BJ (cell line): ENCODE results near the gene HLA-DQA2. TPM values are rescaled to one million over a fixed set of nuclear protein-coding genes. Genes with fewer than 3 reads are reported as not detected.

Experiments used
- CTCF ChIA-PET: fragments of 350-600 bp; formaldehyde crosslinking; extraction: SDS; loops from one replicate; lab custom pipeline; 2021; ENCODE audit warnings: antibody characterized with exemption, inconsistent platforms; lab: Yijun Ruan, JAX
- POLR2A ChIA-PET: fragments of 300-600 bp; sonication (Branson Sonifier 250); formaldehyde crosslinking; extraction: SDS; loops from one replicate; lab custom pipeline; 2021; ENCODE audit warnings: antibody characterized with exemption; lab: Charles Lee
- DNase-seq: peaks from one replicate; pipeline ENCODE4 v3.0.0-alpha.2; 2011; ENCODE audit warnings: low read depth
- H3K27me3 ChIP-seq: 2 replicates; pipeline ENCODE4 v1.6.0; 2011; ENCODE audit warnings: low read length; ENCODE audit not compliant: control insufficient read depth, insufficient read depth
- H3K36me3 ChIP-seq: 2 replicates; pipeline ENCODE4 v1.5.1; 2011; ENCODE audit warnings: low read length; ENCODE audit not compliant: control insufficient read depth, insufficient read depth
- H3K4me3 ChIP-seq: 2 replicates; pipeline ENCODE4 v1.5.1; 2011; ENCODE audit warnings: low read depth, mild to moderate bottlenecking, control low read depth, low read length
- polyA minus RNA-seq: library from RNA; depleted of rRNA, polyadenylated mRNA; stranded (reverse); fragments of >200 nt; gene quantifications from 2 replicates; pipeline ENCODE4 v1.2.3, GENCODE V29; 2011; rRNA and poly(A)+ RNA removed
- polyA plus RNA-seq: library from polyadenylated mRNA; depleted of rRNA; stranded (reverse); fragments of >200 nt; gene quantifications from 2 replicates; pipeline ENCODE4 v1.2.3, GENCODE V29; 2011; rRNA removed
- TF ChIP-seq, protein P1 (sequence below): IDR thresholded peaks from 2 replicates; pipeline ENCODE4 v1.5.1; 2011; ENCODE audit warnings: low read depth, mild to moderate bottlenecking, control low read depth, inconsistent platforms, low read length, moderate library complexity; ENCODE audit not compliant: insufficient read depth

The HLA-DQA2 gene
- polyA plus RNA-seq: not detected in 2 replicates
- not detected in 2 replicates for polyA minus RNA-seq

DNA sequence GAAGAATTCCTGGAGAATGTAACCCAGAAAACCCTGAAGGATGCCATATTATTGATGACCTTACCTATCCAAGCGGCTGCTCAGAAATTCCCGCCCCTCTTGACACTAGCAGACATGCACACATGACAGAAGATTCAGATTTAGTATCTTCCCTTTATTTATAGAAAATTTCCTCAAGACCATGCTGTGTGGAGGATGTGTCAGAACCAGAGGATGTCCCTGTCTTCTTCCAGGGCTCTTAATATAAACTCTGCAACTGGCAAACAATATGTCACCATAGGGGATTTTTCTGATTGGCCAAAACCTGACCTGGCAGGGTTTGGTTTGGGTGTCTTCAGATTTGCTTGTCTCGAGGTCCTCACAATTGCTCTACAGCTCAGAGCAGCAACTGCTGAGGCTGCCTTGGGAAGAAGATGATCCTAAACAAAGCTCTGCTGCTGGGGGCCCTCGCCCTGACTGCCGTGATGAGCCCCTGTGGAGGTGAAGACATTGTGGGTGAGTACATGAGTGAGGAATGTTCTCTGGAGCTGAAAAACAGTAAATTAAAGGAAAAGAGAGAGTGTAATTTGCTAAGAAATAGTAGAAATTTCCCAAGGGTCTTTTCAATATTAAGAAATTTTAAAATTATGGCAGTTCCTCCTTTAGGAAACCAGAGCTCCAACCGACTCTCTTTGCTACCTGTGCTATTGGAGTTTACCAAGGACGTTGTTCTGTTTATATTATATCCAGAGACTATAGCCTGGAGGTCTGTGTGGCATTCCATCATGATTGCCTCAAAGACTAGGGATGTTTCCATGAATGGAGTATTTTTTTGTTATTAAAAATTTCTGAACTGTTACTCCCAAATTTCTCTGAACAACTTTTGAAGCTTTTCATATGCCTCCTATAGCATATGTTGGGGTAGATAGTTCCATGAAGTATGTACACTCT lies at the start of gene HLA-DQA2:
HLA-DQA2 (plus strand) TSS at position 361 of the 930 bp plus-strand sequence; CDS start at position 414, 53 bp downstream.
- CTCF ChIA-PET: no interaction called here

DNA sequence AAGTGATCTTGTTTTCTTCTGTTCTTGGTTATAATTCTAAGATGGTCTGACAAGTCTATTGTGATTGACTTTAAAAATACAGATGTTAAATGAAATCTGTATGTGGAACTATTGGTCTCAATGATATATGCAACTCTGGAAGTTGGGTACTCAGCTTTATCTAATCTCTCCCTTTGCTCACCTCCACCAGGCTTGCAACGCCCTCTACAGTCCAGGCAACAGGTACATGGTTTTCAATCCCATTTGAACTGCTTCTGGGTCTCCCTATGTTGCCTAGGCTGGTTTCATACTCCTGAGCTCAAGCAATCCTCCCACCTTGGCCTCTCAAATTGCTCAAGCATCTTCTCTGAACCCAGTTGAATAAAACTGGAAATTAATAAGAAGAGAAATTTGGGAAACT lies 49.2 kb upstream of the HLA-DQA2 start:
- TF ChIP-seq, protein P1, sequence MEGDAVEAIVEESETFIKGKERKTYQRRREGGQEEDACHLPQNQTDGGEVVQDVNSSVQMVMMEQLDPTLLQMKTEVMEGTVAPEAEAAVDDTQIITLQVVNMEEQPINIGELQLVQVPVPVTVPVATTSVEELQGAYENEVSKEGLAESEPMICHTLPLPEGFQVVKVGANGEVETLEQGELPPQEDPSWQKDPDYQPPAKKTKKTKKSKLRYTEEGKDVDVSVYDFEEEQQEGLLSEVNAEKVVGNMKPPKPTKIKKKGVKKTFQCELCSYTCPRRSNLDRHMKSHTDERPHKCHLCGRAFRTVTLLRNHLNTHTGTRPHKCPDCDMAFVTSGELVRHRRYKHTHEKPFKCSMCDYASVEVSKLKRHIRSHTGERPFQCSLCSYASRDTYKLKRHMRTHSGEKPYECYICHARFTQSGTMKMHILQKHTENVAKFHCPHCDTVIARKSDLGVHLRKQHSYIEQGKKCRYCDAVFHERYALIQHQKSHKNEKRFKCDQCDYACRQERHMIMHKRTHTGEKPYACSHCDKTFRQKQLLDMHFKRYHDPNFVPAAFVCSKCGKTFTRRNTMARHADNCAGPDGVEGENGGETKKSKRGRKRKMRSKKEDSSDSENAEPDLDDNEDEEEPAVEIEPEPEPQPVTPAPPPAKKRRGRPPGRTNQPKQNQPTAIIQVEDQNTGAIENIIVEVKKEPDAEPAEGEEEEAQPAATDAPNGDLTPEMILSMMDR: peak; percentile 18; the same call in 1 of the 2 replicates
- ChIA-PET POLR2A (no interaction called here), CTCF (interaction anchor here (0.6 kb wide), 1 partner anchor 43 kb away, joined by 3 read pairs; no protein-coding TSS in a partner anchor)

More for the DNA sequence above, at the start of gene HLA-DQA2:
- no peak for DNase-seq
- TF ChIP-seq, protein P1: no peak
- Histone ChIP-seq H3K4me3 (no peak within 1 kb of the TSS), H3K27me3 (no peaks in the 10 kb centered on the region), H3K36me3 (no peaks in the 10 kb centered on the region)
- POLR2A ChIA-PET: no interaction called here

DNA sequence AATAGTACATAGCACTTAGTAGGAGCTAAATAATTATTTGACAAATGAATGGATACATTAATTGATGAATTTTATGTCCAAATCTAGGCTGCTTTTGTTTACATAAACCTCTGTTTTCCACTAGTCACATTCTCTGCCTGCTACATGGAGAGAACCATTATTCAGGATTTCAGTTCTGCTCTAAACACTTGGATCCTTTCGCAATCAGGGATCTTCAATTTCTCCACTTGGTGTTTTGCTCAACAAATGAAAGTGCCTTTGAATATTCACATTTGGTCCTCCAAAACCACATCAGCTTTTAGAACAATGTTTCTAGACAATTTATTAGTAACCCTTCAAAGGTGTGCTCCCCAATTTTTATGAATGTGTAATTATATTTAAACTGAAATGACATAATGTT lies 44.2 kb upstream of the HLA-DQA2 start:
- TF ChIP-seq, protein P1: no peak
- no peak for DNase-seq
- Histone ChIP-seq H3K27me3 (no peaks in the 10 kb centered on the region), H3K36me3 (no peaks in the 10 kb centered on the region), H3K4me3 (no peak overlapping the region)
- ChIA-PET CTCF (no interaction called here), POLR2A (no interaction called here)

More for the DNA sequence above, 49.2 kb upstream of the HLA-DQA2 start:
- H3K36me3 ChIP-seq: no peaks in the 10 kb centered on the region
- no peak for DNase-seq
- H3K4me3 ChIP-seq: no peak overlapping the region
- H3K27me3 ChIP-seq: no peaks in the 10 kb centered on the region

DNA sequence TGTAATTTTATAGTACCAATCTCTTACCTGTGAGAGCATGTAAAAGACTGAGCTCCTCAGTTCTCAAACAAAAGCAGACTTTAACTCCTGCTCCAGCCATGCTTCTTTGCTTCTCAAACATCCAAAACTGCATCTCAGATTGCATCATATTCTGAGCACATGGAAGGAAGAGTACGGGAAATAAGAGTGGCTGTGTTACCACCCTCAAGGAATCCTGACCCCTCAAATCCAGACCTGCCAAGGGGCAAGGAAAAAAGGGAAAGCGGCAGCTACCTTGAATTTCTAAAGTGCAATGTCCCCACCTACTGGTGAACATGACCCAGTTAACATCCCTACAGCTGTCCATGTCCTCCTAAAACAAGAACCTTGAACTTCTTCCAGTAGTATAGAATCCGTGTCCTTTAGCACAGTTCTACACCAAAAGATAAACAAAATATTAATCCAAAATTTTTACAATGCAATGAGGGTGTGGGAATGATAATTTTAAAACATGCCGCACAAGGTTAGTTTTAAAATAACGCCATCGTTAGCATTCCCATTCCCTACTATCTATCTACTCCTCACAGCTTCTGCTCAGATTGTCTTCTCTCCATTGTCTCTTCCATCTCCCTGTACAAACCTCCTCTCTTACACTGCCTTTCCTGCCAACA lies 40.7 kb upstream of the HLA-DQA2 start:
- ChIA-PET POLR2A (no interaction called here), CTCF (interaction anchor here (0.8 to 3.9 kb wide), 13 partner anchors 11 to 455 kb away, joined by 3 to 46 read pairs (median 4); no protein-coding TSS in a partner anchor)
- no peak for DNase-seq

More for the DNA sequence above, 40.7 kb upstream of the HLA-DQA2 start:
- no peak overlapping the region for H3K4me3 ChIP-seq
- H3K36me3 ChIP-seq: no peaks in the 10 kb centered on the region
- H3K27me3 ChIP-seq: no peaks in the 10 kb centered on the region
- TF ChIP-seq, protein P1: peak; percentile 73
